ENCODE results near the gene ESR1.
"Not testable (repeated sequence)": the region's sequence is repeated elsewhere in the genome, so short reads cannot be mapped to it uniquely, and the experiment has no call there.

ESR1 gene

GRCh38 chr6:152130441-152130840, 323.0 kb downstream of the ESR1 start:
- no peak for DNase-seq (ENCODE audit: low read depth in 2 of 2)

- no peak for DNase-seq (ENCODE audit: low read depth in 2 of 2)
These were observed 328.4 kb downstream of the ESR1 start for GRCh38 chr6:152135755-152136448.

DNA sequence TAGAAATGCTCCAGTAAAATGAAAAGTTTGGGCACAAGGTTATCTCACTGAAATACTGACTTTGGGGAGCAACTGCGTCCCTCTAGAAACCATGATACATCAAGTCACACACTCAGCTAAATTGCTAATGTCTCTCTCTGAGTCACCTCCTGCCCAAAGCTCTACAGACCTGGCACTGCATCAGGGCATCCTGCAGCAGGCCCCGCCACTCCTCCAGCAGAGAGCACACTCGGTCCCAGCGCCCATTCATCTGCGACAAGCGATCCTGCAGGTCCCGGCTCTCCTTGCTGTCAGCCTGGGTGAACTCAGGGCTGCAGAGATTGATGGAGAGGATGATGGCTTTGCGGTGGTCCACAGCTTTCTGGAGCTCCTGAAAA, 329.0 kb downstream of the ESR1 start:
- no peak for DNase-seq (ENCODE audit: low read depth in 2 of 2)

DNA sequence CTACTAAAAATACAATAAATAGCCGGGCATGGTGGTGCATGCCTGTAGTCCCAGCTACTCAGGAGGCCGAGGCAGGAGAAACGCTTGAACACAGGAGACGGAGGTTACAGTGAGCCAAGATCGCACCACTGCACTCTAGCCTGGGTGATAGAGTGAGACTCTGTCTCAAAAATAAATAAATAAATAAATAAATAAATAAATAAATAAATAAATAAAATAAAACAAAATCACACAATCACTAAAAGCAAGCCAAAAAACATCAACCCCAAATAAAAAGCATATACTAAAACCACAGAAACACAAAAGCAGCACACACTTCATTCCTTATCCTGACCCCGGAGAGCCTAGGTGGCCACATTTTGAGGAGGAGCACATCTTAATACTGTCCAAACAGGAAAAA, 330.9 kb downstream of the ESR1 start:
- not testable (repeated sequence) for DNase-seq (ENCODE audit: low read depth in 2 of 2)

GRCh38 chr6:152142105-152142504, 334.6 kb downstream of the ESR1 start:
- DNase-seq (ENCODE audit: low read depth in 2 of 2), result no peak

DNA sequence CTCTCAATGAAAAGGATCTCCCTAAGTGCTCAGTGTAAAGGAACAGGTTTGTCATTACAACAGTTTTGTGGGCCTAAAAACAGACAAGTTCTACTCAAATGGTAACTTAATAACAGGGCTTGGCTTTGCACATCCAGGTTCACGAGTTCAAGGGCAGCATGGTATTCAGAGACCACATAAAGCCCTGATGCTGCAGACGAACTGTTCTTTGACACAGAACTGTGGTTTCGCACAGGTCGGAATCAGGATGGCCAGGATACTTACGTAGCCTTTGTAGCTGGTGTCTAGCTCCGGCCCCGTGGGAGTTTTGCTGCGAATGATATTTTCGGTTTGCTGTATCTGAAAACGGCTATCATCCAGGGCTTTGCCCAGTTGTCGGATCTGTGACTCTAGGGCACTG, 335.9 kb downstream of the ESR1 start:
- no peak for DNase-seq (ENCODE audit: low read depth in 2 of 2)

- no peak for DNase-seq (ENCODE audit: low read depth in 2 of 2)
These were observed 338.9 kb downstream of the ESR1 start for GRCh38 chr6:152146385-152146784.

DNA sequence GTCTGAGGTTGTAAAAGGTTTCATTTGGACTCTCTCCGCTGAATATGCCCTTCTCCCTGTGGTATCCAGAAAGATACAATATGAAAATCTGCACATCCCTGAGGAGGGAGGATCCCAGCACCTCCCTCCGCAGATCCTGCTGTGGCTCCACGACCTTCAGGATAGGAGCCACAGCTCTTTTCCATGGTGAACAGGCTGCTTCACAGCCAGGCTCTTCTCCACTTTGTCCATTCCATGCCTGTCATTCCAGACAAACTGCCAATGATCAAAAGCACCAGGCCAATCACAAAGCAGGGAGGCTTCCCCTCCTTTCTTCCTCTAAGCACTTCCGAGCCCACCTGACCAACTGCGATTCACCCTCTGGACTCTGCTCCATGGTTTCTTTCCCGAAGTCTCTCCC, 339.8 kb downstream of the ESR1 start:
- DNase-seq (ENCODE audit: low read depth in 2 of 2), result no peak

- DNase-seq (ENCODE audit: low read depth in 2 of 2), result no peak
These were observed 340.9 kb downstream of the ESR1 start for GRCh38 chr6:152148412-152148811.

DNA sequence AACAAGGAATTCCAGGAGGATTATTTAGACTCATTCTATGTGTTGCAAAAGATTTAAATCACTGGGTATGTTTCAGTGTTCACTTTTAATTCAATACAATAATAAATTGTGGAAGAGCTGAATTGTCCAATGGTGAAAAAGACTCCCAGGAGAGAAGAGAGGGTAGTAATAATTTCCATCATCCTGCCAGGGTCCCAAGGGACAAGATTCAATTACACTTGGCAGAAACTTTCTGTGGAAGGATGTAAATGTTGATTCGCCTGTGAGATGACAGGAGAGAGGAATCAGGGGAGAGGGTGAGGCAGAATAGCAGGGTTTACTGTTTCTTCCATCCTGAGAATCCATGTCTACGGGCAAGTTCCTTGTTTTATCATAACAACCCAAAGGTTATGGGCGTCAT, 342.7 kb downstream of the ESR1 start:
- DNase-seq (ENCODE audit: low read depth in 2 of 2), result no peak

DNA sequence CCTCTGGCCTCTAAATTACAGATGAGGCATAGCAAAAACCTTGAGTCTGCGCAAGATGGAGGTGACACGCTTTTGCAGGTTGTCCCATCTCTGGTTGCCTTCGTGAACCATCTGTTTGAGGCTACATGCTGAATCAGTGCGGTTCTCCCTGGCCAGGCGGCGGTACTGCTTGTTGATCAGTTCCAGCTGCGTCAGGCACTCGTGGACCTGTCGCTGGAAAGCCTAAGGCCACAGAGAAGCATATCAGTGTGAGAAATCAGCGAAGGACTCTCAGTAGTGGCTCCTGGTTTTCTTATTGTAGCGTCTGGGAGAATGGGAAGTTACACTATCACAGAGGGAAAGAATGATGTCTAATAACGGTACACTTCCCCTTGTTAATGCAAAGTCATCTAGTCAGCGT, 344.4 kb downstream of the ESR1 start:
- no peak for DNase-seq (ENCODE audit: low read depth in 2 of 2)

DNA sequence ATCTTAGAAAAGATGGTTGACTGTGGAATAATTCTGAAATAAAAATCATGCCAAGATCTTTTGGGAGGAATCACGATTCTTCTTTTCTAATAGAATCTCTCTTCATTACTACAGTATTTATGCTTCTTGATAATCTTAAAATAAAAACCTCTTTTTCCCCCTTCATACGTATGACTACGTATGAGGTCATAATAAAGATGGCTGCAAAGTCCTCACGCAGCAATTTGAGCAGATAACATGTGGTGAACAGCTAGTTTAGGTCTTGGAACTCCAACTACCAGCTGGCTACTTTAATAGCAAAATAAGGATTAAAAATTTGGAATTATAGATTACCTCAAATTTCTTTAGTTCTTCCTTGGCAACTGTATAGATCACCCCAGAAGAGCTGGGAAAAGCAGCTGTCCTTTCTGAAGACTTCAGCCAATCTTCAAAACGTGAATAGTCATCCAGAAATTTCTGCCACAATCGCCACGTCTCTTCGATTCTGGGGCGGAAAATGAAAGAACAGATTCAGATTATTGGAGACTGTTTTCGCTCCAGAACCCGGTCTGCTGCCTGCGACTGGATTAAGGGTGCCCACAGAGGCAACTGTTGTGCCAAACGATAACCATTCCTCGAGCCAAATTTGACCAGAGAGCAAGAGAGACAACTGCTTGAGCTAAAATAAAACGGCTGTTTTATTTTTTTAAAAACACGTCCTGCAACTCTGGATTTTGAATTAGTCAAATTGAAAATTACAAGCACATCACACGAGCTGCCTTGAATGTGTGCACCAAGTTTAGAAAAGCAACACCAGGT, 347.3 kb downstream of the ESR1 start:
- no peak for DNase-seq (ENCODE audit: low read depth in 2 of 2)

DNA sequence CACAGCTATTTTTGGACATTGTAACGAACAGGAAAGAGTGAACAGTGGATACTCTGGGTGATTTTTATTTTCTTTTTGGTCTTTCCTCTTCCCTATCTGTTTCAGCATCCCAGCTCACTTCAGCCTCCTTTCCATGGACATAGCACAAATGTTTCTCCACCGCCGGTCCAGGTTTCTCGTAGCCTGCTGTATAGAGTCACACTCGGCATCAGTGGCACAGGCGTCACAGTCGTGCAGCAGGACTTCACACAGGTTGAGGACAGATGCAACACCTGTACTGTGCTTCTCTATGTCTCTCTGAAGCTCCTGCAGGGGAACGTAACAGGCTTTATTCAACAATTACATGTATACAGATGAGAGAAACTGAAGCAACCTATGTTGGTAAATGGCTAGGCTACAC, 348.3 kb downstream of the ESR1 start:
- no peak for DNase-seq (ENCODE audit: low read depth in 2 of 2)

GRCh38 chr6:152160346-152160745, 352.9 kb downstream of the ESR1 start:
- no peak for DNase-seq (ENCODE audit: low read depth in 2 of 2)

DNA sequence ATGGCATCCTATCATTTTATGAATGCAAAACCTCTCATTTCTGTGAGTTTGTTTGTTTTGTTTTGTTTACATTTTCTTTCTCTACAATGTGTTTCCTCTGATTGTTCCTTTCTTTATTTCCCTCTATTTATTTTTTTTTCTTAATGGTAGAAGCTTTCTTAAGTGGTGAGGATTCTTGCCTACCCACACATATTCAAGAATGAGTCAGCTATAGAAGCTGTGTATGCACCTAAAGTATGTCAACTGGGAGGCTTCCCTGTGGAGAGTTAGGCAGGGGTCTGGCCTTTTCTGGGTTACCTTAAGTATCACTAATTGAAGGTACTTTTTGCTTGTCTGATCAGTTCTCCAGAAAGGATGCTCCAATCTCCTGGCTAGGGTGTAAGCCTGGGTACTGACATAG, 354.0 kb downstream of the ESR1 start:
- DNase-seq (ENCODE audit: low read depth in 2 of 2), result no peak

DNA sequence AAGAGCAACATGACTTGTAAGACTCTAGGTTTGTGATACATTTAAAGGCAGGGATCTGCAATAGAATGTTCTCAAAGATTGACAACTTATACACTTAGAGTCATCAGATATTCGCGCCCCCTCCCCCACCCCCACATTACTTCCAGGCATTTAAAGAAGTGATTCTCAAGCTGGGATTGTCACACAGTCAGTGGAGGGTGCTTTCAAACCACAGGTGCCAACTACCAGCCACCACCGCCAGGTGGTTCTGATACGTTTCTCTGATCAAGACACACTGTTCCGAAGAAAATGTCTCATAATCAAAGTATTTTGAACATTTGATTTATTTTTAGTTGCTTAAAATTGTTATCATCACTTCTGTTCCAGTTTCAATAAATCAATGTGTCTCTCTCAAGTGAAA, 357.5 kb downstream of the ESR1 start:
- DNase-seq (ENCODE audit: low read depth in 2 of 2), result no peak

- no peak for DNase-seq (ENCODE audit: low read depth in 2 of 2)
These were observed 359.0 kb downstream of the ESR1 start for GRCh38 chr6:152166497-152166896.

DNA sequence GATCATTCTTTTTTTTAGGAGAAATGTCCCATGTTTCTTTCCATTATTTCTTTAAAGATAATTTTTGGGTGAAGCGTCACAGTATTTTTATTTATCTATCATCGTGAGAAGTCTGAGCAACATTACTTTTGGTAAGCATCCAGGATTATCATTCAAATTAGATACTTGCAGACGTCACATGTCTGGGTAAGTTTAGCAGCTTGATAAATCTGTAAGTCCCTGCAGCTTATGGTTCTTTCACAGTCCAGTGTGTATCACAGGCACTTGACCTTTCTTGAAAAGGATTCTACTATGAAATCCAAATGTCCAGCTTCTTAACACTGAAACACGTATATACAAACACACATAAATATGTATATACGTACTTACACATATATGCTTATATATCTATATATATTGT, 359.4 kb downstream of the ESR1 start:
- DNase-seq (ENCODE audit: low read depth in 2 of 2), result no peak

DNA sequence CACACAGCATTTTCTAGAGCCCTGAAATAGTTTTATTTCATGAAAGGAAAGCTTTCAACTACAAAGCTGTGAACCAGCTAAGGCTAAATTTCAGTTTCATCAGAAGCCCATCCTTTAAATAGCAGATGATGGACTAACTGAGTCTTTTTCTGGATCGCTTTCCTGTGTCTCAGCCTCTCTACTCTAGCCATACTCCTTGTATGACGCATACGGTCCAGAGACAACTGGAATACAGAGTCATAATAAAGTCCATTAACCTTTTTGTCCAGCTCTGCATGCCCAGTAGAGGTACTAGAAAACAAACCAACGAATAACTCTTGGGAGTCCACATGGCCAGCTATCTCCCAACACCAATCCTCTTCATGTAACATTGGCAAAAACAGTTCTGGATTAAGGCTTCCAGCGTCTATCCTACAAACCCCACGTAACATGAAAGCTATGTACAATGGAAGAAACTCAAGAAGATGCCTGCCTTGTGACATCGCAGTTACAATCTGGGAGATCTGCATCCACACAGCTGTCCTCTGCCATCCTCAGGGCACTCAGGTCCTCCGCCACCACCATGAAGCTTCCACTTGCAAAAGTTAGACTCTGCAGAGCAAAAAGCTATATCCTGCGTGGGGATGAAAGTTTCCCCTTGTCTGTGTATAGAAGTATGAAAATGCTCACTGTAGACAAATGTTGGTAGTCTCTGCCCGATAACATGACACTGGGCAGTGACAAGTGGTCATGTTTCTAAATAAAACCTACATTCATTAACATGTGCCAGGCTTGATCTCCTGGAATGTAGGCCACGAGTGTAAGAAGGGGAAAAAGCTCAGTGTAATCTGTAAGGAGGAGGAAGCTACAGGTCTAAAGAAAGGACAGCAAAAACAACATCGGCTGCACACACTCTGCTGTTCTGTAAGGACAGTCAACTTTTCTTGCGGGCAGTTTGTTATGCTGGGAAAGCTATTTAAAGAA, 360.4 kb downstream of the ESR1 start:
- DNase-seq (ENCODE audit: low read depth in 2 of 2), result no peak

GRCh38 chr6:152170313-152170701, 362.8 kb downstream of the ESR1 start:
- no peak for DNase-seq (ENCODE audit: low read depth in 2 of 2)

DNA sequence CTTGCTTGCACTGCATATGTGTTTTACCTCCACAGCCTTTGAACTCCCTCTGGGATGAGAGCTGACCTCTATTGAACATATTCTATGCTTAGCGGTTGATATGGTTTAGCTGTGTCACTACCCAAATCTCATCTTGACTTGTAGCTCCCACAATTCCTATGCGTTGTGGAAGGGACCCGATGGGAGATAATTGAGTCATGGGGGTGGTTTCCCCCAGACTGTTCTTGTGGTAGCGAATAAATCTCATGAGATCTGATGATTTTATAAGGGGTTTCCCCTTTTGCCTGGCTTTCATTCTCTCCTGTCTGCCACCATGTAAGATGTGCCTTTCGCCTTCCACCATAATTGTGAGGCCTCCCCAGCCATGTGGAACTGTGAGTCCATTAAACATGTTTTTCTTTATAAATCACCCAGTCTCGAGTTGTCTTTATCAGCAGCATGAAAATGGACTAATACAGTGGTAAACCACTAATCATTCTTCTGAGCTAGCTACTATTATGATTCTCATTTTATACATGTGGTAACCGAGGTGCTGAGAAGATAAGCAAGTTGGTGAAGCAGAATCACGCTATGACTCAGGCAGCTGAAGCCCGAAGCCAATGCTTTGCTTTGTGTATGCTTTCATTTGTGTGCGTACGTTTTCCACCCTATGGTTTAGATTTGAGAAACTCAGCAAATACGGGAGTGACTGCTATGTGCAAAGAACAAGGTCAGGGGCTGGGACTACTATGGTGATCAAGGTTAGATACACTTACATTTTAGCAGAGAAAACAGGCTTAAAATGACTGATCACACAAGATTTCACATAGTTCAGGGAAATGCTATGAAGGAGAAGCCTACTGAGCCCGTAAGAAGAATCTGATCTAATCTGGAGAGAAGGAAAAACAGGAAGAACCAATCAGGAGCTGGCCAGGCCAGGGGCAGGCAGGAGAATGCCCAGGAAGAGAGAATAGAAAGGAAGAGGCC, 363.5 kb downstream of the ESR1 start:
- peak in 1 of 2 donors; percentile 34 for DNase-seq (ENCODE audit: low read depth in 2 of 2)
